Adrenal gland (tissue), 5 donors: ENCODE data around the gene SLC5A10.

Experiments
- CTCF ChIP-seq, 6 experiments: fragments of 450-650 bp in 4 of 6; fragments of 200-600 bp in 2 of 6; sonication (generic) in 1 of 6; IDR thresholded peaks; 1 replicate in 5 of 6; 2 replicates in 1 of 6; pipeline versions ENCODE4 v1.5.1 to v1.8.0; 2016 to 2021; ENCODE audit warnings: antibody characterized with exemption in 6 of 6, mild to moderate bottlenecking in 2 of 6, moderate library complexity in 1 of 6
- POLR2A ChIP-seq, 2 donors: fragments of 450-650 bp; IDR thresholded peaks; one replicate each; pipeline ENCODE4 v1.6.1; 2017; ENCODE audit warnings: antibody characterized with exemption in 2 of 2, mild to moderate bottlenecking in 2 of 2, moderate library complexity in 1 of 2
- donor health status: DM: no; HTN: no; CAD: no.

- TF ChIP-seq CTCF (IDR thresholded peaks at IDR 0.05) (no peak), POLR2A (IDR thresholded peaks at IDR 0.05) (no peak)
Measured at GRCh38 chr17:18968345-18968744, 16.4 kb downstream of the SLC5A10 start.
